DMS53 treated with DMSO at 0.1 percent for 48 hours (cell line): Measurements from ENCODE around the gene DCXR.
A peak's percentile ranks its signal among the peaks of the same experiment; 100 is the strongest.

ENCODE experiments used
- DNase-seq: peaks from one replicate; lab custom pipeline; 2025; ENCODE audit not compliant: unreplicated experiment; lab: John Stamatoyannopoulos, UW

DCXR gene

GRCh38 chr17:82023447-82024241 is 13.9 kb downstream of the DCXR start:
- peak; percentile 48 for DNase-seq

- DNase-seq, result peak; percentile 99
Observed at GRCh38 chr17:82022981-82023446, 14.5 kb downstream of the DCXR start, which contains the start of gene LRRC45. LRRC45 (plus strand) TSS chr17:82023305; CDS start chr17:82023644, 339 bp downstream.

GRCh38 chr17:82022310-82022980 is 15.1 kb downstream of the DCXR start, which contains the start of gene CENPX:
CENPX (minus strand) TSS chr17:82022878; CDS start chr17:82022861, 17 bp downstream.
- peak; percentile 34 for DNase-seq

GRCh38 chr17:82021900-82022309 is 15.6 kb downstream of the DCXR start:
- no peak for DNase-seq

GRCh38 chr17:82021107-82021899 is 16.2 kb downstream of the DCXR start:
- DNase-seq, result peak; percentile 88

- DNase-seq, result no peak
Observed at GRCh38 chr17:82020572-82021106, 16.9 kb downstream of the DCXR start.

DNA sequence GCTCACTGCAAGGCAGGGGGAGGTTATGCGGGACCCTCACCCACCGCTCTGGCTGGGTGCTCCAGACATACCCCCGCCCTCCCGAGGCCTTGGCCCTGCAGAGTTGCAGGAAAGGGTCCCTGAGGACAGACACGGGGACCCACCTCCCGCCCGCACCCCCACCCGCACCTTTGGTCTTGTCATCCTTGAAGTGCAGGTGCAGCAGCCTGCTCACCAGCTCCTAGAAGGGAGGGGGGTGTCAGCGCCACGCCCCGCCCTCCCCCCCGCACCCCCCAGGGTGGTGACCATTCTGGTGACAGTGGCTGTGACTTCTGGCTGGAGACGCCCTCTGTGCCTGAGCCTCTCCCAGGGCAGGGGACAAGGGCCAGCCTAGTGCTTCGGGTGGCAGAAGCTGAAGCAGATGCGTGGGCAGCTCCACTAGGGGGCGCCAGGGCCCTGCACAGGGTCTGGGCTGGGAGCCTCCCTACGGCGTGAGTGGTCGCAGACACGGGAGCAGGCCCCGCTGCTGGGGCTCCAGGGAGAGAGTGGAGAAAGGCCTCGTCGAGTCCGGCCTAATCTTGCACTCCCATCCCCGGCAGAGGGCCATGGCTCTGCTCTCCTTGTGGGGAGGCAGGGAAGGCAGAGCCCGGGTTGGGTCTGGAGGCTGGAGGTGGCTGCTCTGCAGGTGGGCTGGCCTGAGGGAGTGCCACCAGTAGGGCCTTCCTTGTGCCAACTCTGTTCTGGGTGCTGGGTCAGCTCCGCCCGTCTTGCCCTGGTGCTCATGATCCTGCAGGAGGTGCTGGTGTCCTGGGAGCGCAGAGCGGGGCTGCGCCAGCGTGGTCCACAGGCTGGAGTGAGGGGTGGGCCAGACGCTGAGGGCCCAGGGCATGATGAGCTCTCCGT is 17.6 kb downstream of the DCXR start:
- peak; percentile 39 for DNase-seq

DNA sequence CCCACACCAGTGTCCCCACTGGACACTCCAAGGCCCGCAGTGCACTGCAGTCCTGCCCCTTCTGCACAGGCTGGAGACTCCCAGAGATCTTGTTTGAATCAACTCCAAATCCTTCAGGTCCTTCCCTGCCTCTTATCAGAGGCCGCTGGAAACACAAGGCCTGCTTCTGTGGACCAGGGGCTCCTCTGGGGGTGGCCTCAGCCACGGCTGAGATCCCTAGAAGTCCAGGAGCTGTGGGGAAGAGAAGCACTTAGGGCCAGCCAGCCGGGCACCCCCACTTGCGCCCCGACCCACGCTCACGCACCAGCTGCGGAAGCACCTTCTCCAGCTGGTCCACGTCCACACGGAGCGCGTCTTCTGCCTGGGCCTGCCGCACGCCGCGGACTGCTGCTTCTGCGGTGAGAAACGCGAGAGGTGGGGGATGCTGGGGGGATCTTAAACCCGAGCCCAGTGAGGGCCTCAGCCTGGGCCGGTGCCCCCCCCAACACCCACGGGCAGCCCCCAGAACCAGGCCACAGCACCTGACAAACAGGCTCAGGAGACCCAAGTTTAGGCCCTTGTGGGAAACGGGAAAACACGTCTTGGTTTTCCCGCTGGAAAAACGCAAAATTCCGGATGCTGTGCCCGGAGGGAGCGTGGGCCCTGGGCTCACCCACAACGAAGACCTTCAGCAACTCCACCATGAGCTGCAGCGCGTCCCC is 18.4 kb downstream of the DCXR start:
- DNase-seq, result no peak

- DNase-seq, result peak; percentile 42
Observed at GRCh38 chr17:82018152-82018988, 19.1 kb downstream of the DCXR start.

DNA sequence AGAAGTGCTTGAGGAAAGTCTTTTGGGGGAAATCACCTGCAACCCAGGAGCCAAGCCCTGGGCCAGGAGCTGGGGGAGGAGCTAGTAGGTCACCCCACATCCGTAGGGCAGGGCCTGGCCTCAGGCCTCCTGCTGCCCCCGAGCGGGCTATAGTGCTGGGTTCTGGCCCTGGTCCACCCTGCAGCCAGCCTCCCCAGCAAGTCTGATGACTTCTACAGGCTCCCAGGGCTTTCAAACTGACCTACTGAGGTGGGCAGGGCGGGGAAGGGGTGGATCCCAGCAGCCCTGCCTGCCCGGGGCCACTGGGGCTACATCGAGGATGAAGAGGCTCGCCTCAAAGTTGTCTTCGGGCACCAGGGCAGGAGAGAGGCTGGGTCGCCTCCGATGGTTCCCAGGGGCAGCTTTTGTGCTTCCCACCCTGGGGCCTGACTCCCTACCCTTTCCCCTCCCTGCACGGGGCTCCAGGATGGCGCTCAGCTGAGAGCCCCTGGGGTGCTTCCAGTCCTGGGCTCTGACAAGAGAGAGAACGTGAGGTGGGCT is 19.8 kb downstream of the DCXR start:
- DNase-seq, result no peak

- DNase-seq, result no peak
Observed at GRCh38 chr17:82016875-82017459, 20.5 kb downstream of the DCXR start.

GRCh38 chr17:82016061-82016874 is 21.2 kb downstream of the DCXR start:
- no peak for DNase-seq

DNA sequence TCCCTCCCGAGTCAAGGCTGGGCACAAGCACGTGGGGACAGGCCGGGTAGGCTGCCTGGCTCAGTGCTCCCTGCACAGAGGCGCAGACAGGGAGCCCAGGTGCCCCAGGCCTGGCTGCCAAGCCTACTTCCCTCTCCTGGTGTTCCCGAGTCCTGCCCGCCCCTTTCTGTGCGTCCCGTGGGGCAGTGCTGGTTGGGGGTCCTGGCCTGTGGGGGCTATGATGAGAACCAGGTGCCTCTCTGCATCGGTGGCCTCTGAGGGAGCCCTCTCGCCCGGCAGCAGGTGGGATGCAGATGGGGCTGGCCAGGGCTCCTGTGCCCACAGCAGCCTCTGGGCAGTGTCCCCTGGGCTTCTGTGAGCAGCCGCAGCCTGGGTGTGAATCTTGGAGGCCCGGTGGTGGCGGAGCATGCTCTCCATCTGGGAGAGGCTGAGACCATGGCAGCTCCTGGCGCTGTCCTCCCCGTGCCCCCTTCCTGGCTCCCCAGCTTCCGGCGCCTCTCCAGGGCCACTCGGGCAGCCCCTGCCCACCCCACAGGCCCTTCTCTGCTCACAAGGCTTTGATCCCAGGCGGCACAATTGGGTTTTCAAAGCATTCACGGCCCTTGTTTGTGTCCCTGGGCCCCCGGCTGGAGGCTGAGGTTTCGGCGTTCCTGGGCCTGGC is 22.1 kb downstream of the DCXR start:
- no peak for DNase-seq

GRCh38 chr17:82014971-82015310 is 22.6 kb downstream of the DCXR start:
- no peak for DNase-seq

GRCh38 chr17:82014432-82014831 is 23.1 kb downstream of the DCXR start:
- no peak for DNase-seq

- no peak for DNase-seq
Observed at GRCh38 chr17:82013772-82014321, 23.6 kb downstream of the DCXR start.
